Ovary (tissue), 3 donors: ENCODE data around the gene ZNF175.

Experiments used
- CTCF ChIP-seq, 3 donors: fragments of 450-650 bp in 2 of 3; fragments of 200-600 bp in 1 of 3; IDR thresholded peaks; one replicate each; pipeline versions ENCODE4 v1.5.1 to v1.8.0; 2016 to 2022; ENCODE audit warnings: antibody characterized with exemption in 3 of 3, mild to moderate bottlenecking in 1 of 3
- EP300 ChIP-seq: sonication (generic); formaldehyde crosslinking; IDR thresholded peaks from one replicate; pipeline ENCODE4 v1.6.1; 2017; ENCODE audit warnings: antibody characterized with exemption
- POLR2A ChIP-seq: fragments of 450-650 bp; IDR thresholded peaks from one replicate; pipeline ENCODE4 v1.6.1; 2017; ENCODE audit warnings: antibody characterized with exemption, mild to moderate bottlenecking, moderate library complexity
- donor health status: DM: no; HTN: no; CAD: no.

GRCh38 chr19:51599084-51599483 lies 28.0 kb downstream of the ZNF175 start:
- TF ChIP-seq CTCF (IDR thresholded peaks at IDR 0.05) (no peak), EP300 (no peak), POLR2A (no peak)
